ENCODE data around the gene MR1.

The MR1 gene

GRCh38 chr1:181033799-181034451 lies at the start of gene MR1:
Gene MR1, plus strand, starts transcription at chr1:181033983. Its CDS starts 25 bp downstream, at chr1:181034008.
- DNase-seq, result no peak

- no peak for DNase-seq
Measured at GRCh38 chr1:180988253-180988752, 45.5 kb upstream of the MR1 start.

- DNase-seq, result no peak
Measured at GRCh38 chr1:180994262-180994661, 39.5 kb upstream of the MR1 start.

GRCh38 chr1:180997843-180998504 lies 35.8 kb upstream of the MR1 start:
- no peak for DNase-seq

GRCh38 chr1:181001091-181001780 lies 32.5 kb upstream of the MR1 start:
- DNase-seq, result no peak

- no peak for DNase-seq
Measured at GRCh38 chr1:181002582-181003172, 31.1 kb upstream of the MR1 start.

- DNase-seq, result no peak
Measured at GRCh38 chr1:181010789-181011188, 23.0 kb upstream of the MR1 start.

- no peak for DNase-seq
Measured at GRCh38 chr1:181011301-181012202, 22.2 kb upstream of the MR1 start.

GRCh38 chr1:181012203-181012745 lies 21.5 kb upstream of the MR1 start:
- no peak for DNase-seq

GRCh38 chr1:181013144-181013543 lies 20.6 kb upstream of the MR1 start:
- no peak for DNase-seq

GRCh38 chr1:181014477-181015250 lies 19.1 kb upstream of the MR1 start:
- no peak for DNase-seq

GRCh38 chr1:181015251-181015615 lies 18.6 kb upstream of the MR1 start:
- no peak for DNase-seq

GRCh38 chr1:181016563-181016962 lies 17.2 kb upstream of the MR1 start:
- DNase-seq, result no peak

- no peak for DNase-seq
Measured at GRCh38 chr1:181018901-181019681, 14.7 kb upstream of the MR1 start.

- no peak for DNase-seq
Measured at GRCh38 chr1:181021159-181021558, 12.6 kb upstream of the MR1 start.

GRCh38 chr1:181021811-181022434 lies 11.9 kb upstream of the MR1 start:
- peak; percentile 86 for DNase-seq

- no peak for DNase-seq
Measured at GRCh38 chr1:181023265-181024057, 10.3 kb upstream of the MR1 start.

- no peak for DNase-seq
Measured at GRCh38 chr1:181028196-181028595, 5.6 kb upstream of the MR1 start.

GRCh38 chr1:181028615-181029014 lies 5.2 kb upstream of the MR1 start:
- DNase-seq, result no peak

Data from activated effector memory CD4-positive, alpha-beta T cell treated with anti-CD3 and anti-CD28 coated beads, Interleukin-2, amount 50 U/mL, for 16 hours (primary cell).